HG03045 (cell line): ENCODE results near the gene BCAR3.
"Not testable (repeated sequence)": the region's sequence is repeated elsewhere in the genome, so short reads cannot be mapped to it uniquely, and the experiment has no call there.

Experiments
- ATAC-seq: cut with Tn5 transposase; IDR thresholded peaks from one replicate; pipeline ENCODE4 v1.9.1; 2021; ENCODE audit warnings: mild to moderate bottlenecking, moderate library complexity; ENCODE audit not compliant: unreplicated experiment

The BCAR3 gene

DNA sequence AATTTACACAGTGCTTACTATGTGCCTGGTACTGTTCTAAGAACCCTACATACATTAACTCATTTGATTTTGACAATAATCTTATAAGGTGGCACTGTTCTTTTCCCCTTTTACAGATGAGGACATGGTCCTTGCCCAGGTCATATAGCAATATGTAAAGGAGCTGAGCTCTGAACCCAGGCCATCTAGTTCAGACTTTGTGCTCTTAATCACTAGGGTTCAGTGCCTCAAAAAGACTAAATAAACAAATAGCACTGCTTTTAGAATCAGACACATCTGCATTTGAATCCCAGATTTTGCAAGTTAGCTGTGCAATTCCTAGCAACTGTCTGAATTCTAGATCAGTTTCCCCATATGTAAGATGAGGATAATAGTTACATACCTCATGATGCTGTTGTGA lies 8.7 kb upstream of the BCAR3 start:
- ATAC-seq: no peak

DNA sequence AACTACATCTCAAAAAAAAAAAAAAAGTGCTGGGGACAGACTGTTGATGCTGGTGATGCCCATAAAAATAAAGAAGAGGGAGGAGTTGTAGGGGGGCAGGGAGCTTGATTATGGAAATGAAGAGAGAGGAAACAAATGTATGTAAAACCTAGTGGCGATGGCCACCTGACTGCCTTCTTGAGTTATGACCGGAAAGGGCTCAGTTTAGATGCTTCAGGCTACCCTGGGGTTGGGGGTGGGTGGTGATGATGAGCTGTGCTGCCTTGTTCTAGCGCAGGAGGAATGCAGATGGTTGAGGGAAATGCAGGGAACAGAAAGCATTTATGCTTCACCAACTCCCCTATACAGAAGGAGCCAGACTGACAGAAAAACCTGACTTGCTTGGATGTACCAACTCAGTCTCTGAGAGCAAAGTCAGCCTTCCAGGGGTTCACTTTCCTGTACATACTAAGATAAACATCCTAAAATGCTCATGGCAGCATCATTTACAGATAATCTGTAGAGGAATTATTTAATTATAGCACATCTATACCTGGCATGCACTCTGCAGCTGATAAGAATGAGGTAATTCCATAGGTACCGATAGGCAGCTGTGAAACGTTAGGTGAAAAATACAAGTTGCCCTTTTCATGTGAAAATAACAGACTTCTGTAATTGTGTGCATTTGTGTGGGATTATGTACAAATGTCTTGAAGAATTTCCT lies 8.0 kb upstream of the BCAR3 start:
- ATAC-seq: no peak

DNA sequence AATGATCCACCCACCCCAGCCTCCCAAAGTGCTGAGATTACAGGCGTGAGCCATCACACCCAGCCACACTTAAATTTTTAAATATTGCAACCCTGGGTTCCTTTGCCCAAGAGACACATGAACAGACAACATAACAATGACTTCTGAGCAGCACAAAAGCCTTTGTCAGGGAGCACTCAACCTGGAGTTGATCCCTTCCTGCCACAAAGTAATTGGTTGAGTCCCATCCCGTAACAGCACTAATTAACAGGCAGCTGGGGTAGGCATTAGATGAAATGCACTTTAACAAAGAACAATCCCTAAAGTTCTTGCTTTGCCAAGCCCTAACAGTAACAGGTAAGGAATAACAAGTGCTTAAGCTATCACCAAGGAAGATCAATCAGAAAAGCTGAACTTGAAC lies 5.9 kb upstream of the BCAR3 start:
- no peak for ATAC-seq

DNA sequence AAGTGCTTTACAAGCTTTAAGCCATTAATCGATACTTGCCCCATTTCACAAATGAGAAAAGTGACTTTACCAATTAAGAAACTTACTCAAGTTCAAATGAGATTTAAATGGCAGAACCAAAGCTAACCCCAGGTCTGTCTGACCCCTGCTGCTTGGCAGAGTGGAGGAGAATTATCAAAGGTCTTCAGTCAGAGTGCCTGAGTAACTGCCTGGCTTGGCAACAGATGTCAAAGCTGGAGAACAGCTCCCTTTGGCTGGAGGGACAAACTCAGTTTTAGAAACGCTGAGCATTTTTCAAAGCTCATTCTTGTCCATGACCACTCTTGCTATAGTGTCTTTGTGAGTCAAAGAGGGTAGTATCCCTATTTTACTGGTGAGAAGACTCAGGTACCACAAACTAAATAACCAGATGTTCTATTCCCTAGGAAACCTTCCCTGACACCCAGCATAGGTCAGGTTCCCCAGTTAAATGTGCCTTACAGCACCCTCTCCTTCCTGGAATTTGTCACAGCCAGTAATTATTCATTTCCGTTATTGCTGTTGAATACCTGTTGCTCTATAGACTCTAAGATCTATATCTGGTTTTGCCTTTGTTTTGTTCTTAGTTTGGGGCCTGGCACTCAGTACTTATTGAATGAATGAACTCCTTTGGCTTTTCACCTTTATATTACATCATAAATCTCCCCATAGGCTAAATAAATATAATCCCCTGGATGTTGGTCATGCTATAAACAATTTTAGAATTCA lies 5.0 kb upstream of the BCAR3 start:
- ATAC-seq: no peak

DNA sequence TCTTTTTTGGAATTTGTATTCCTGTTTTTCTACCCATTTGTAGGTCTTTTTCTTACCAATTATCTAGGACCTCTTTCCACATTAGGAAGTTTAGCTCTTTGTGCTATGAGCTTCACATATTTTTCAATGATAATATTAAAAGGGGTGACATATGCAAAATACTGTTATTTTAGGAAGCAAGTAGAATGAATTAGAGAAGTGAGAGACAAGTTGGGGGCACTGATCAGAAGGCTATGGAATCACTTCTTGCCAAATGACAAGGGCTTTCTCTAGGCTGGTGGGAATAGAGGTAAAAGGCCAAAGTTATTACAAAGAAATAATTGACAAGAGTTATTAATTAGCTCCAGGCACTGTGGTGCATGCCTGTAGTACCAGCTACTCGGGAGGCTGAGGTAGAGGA lies 4.3 kb upstream of the BCAR3 start:
- no peak for ATAC-seq

DNA sequence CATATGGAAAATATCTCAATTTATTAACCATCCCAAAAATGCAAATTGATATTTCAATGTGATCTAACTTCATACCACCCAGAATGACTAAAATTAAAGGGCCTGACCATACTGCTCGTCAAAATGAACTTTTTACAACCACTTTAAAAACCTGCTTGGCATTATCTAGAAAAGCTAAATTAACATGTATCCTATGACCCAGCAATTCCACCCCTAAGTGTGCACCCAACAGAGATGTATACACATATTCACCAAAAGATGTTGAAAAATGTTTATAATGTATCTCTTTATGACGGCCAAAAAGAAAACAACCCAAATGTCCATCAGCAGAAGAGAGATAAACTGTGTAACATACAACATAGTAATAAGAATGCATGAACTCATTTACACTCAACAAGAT lies 1.6 kb upstream of the BCAR3 start:
- ATAC-seq: no peak

DNA sequence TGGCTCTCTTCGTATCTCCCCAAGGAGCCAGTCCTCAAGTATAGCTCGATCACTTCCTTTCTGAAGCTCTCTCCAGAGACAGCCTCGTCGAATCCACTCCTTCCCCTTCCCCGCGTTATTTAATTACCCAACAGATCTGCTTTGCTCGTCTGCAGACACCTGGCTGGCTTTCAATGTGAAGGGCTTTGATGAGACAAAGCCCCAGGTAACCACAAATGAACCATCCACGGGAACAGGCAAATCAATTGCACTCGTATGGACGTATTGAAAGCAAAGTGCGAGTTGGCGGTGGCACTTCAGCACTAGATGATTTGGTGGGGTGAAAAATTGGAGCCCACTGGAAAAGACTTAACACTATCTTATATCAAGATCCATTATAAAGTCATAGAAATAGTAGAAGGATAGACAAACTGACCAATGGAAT lies 364 bp upstream of the BCAR3 start:
- peak; percentile 4 for ATAC-seq

DNA sequence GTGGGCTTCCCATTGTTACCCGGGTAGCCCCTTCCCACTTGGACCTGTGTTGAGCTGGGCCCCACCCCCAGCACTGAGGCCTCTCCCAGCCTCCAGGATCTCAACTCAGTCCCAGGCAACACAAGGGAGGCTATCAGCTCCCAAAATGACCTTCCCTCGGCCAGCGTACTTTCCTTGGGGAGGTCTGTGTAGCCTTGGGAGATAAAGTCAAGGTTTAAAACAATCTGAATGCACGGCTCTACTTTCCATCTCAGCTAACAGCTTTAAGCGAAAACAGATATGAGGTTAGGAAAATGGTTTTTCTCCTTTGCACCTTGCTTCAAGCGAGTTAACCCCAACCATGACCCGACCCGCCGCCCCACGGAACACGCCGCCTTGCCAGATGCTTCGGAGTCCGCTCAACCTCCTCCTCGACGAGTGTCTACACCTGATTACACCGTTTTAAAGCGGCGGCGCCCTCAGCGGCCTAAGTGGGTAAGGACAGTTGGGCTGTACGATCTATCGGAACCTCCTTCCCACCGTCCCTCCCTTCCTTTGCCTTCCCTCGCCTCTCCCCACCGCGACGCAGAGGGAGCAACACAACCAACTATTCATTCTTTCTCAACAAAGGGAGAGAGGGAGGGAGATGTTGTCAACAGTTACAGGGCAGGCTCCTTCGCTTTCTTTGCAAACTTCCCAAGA lies 1.1 kb downstream of the BCAR3 start:
- ATAC-seq: peak; percentile 69

DNA sequence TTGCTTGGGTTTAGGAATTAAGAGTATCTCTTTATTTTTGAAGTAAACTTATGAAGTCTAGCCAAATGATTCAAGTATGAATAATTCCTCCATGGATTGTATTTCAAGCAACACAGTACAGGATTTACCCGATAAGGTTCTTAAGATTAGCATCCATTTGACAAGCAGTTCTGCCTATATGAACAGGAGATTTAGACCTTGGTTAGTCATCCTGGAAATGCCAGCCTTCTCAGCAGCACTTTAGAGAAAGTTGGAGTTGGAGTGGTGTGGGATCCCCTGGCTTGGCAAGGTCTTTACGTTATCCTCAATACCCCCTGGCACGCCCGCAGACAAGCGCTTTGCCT lies 1.6 kb downstream of the BCAR3 start:
- no peak for ATAC-seq

DNA sequence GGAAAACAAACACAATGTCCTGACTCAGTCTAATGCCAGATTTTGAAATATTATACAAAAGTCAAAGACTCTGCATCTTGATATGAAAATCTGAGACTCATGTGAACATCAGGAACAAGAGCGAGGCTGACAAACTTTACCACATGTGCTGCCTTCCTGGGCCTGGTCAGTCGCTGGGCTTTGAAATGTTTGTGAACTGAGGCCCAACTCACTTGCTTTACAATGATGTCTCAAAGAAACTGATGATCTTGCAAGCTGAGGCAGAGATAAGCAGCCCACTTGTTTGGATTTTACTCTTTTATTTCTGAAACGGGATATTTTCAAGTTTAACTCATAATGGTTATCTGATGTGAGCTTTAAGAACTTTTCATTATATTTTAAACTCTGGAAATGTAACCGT lies 2.1 kb downstream of the BCAR3 start:
- no peak for ATAC-seq

DNA sequence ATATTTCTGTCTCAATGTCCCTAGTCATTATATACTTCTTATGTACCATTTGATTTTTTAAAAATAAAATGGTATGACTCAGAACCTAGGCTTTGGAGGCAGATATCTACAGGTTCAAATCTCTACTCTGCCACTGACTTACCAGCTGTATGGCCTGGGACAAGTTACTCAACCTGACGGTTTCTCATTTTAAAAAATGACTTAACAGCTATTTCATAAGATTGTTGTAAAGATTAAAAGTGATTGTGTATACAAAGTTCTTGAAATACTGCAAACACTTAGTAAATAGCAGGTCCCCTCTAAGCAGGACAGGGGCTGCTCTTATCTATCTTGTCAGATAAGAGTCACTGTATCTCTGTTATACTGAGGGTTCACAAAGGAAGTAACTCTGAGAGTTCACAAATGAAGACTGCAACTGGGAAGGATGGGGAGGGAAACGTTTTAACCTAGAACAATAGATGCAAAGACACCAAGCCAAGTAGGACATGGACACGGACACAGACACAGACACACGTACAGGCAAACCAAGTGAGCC lies 2.6 kb downstream of the BCAR3 start:
- ATAC-seq: no peak

DNA sequence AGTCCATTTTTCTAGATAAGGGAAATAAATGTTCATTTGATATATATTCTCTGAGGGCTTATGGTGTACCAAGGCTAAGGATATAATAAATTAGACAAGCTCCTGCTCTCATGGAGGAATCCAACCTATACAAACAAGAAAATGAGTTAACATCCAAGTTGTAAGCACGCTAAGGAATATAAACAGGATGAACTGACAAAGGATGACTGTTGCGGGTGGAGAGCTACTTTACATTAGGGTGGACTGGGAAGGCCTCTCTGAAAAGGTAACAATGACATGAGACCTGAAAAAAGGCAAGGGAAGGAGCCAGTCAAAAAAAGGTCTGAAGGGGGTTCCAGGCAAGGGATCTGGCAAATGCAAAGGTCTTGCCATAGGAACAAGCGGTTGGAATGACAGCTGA lies 3.1 kb downstream of the BCAR3 start:
- no peak for ATAC-seq

DNA sequence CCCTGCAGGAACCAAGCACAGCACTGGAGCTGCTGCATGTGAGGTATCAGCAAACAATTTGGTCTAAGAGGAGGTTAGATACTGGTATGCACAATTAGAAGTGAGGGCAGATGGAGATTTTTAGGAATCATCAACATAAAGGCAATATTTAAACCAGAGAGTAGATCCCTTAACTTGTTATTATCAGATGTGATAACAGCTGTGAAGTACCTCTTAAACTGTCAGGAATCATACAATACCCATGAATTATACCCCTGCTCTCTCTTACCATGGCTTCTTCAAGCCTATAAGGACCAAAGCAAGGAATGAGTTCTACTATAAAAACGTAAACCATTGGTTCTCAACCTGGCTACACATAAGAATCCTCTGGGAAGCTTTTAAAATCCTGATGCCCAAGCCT lies 3.9 kb downstream of the BCAR3 start:
- no peak for ATAC-seq

DNA sequence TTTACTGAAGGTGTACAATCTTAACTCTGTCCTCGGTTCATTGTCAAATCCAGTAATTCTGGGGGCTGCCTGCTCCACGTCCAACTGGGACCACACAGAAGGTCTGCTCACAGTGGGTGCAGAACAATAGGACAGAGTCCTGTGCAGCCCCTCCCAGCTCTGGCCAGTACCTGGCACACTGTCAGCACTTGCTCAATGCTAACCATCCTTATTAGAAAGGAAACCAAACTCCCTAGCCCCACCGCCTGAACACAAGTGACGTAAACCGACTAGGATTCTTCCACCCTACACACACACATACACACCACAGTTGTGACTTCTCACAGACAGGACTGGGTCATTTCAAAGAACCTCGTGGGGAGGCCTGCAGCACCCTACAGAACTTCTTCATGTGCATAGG lies 5.2 kb downstream of the BCAR3 start:
- ATAC-seq: no peak

DNA sequence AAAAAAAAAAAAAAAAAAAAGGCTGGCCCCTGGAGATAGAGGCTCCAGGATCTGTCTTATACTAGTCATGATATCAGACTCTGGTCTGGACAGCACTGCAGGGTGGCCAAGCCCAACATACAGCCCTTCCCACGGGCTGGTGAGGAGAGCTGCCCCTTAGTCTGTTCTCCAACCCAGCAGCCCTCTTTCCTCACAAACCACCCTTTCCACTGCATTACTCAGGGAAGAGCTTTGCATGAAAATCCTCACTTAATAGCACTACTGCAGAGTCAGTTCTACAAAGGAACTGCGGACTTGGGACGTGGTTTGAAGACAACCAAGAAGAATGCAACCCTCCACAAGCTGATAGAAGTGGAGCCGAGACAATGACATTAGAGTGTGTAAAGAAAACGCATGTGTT lies 5.7 kb downstream of the BCAR3 start:
- no peak for ATAC-seq

DNA sequence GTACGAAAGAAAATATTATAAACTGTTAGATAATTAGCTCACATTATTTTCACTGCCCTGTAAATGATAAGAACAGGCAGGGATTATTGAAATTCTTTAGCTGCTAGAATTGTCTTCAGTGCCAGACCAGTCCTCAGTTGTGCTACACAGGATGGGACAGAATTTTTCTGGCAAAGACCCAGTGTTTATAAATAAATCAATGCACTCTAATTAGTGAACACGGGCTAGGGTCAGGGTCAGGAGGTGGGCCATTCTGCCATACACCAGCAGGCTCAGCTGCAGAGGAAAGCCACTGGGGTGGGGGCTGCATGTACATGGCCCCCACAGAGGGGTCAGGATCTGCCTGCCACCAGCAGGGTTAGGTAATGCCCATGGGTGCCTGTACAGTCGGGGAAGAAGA lies 6.4 kb downstream of the BCAR3 start:
- ATAC-seq: no peak

DNA sequence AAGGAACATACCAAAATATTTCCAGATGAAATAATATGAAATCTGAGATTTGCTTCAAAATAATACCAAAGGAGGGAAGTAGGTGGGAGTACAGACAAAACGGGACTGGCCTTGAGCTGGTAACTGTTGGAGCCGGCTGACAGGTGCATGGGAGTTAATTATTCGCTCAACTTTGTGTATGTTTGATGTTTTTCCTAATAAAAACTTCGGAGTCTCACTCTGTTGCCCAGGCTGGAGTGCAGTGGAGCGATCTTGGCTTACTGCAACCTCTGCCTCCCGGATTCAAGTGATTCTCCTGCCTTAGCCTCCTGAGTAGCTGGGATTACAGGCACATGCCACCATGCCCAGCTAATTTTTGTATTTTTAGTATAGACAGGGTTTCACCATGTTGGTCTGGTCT lies 7.6 kb downstream of the BCAR3 start:
- not testable (repeated sequence) for ATAC-seq

DNA sequence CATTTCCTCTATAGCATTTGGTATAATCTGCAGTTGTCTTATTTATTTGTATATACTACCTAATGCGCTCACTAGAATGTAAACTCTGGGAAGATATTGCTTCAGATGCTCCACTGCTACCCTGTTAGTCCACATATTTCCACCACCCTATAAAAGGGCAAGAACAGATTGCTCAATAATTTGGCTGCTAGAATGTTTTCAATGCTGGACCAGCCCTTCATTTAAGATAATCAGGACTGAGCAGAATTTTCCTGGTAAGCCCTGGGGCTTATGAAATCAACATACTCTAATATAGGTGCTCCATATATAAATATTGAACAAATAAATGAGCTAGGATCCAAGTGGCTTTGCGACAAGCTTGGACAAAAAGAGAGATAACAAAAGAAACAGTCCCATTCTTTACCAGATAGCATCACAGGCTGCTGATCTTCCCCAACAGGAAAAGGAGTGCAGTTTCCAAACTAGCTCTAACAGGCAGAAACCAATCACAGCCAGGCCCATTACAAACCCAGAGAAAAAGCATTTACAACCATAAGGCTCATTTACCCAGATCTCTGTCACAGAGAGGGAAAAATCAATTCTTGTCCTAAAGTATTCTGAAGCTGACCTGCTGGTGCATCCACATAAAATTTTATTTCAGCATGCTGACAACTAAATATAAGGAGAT lies 8.3 kb downstream of the BCAR3 start:
- no peak for ATAC-seq

DNA sequence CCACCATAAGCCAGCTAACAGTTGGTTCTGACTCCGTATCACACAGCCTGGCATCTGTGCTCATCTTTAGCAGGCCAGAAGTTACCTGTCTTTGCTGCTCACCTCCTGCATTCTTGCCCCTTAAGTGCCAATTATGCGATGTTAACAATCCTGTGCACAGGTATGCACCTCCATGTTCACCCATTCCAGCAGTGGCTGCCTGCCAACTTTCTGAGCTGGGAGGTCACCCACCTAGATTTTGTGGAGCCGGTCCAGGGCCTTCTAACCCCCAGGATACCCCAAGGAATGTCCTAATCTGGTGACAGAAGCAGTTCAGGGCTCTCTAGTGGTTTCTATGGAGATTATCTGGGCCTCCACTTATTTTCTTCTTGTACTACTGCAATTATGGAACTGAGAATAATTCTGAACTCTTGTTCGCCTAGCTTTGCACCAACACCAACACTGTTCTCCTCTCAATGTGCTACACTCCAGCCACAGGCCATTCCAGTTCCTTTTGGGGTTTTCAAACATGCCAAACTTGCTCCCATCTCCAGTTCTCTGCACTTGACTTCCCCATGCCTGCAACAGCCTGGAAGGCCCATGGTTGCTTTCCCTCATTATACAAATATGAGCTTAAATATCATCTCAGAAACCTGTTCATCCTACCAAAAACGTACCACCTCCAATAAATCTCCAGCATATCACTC lies 9.0 kb downstream of the BCAR3 start:
- ATAC-seq: no peak

DNA sequence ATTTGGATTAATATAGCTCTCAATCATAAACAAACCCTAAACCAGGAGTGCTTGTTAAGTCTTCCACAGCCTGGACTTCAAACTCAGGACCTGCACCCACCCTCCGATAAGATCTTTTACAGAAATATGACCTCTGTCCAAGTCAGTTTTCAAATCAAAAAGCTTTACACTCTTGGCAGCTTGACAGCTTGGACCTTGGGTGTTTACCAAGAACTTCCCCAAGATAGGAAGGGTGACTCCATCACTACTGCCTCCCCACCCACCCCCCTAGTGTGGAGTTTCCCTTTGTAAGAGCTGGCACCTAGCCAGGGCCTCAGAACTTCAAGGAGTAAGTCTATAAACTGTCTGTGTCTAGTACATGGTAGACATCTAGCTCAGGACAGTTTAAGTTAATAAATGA lies 9.6 kb downstream of the BCAR3 start:
- no peak for ATAC-seq

DNA sequence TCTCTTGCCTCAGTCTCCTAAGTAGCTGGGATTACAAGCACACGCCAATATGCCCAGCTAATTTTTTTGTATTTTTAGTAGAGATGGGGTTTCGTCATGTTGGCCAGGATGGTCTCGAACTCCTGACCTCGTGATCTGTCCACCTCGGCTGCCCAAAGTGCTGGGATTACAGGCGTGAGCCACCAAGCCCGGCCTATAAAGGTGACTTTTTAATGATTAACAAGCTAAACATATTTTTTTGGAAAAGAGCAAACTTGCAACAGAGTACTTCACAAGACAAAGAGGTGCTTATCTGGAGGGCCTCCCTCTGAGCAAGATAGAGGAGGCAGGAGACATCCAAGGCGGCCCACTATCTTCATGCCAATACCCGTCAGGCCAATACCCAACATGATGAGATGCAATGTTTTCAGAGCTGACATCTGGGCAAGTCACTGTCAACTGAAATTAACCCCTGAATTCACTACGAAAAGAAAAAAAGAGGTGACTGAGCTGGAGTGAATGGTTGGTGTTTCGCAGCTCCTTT lies 10.5 kb downstream of the BCAR3 start:
- ATAC-seq: no peak
